ENCODE data around the gene PPP2R5B.

PPP2R5B gene

DNA sequence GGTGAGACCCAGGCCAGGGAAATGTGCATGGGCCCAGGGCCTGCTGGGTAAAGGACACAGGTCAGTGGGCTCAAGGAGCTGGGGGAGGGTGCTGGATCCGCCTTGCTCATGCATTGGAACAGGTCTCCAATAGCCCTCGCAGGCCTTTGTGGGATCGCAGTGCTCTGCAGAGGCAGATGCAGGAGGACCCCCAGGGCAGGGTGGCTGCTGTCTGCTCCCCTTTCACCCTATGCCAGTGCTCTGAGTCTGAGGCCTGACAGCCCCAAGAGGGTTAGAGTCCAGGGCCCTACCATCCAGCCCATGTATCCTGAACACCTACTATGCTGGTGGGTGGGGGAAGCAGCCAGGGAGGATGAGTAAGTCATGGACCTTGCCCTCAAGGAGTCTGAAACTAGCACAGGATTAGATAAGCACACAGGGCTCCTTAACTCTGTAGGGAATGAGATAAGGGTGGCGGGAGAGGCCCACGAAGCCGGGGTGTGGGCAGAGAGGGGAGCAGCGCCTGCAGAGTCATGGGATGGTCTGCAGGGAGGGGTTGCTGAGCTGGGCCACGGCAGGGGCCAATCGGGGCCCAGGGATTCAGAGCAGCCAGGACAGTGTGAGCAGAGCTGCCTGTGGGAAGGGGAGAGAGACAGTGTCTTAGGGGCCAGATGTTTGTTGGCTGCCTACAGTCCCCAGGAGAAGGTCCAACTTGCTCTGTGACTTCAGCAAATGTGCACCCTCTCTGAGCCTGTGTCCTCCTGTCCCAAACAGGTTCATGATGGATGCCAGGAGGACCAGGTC lies 35.6 kb upstream of the PPP2R5B start:
- ATAC-seq (no peak), DNase-seq (no peak)

DNA sequence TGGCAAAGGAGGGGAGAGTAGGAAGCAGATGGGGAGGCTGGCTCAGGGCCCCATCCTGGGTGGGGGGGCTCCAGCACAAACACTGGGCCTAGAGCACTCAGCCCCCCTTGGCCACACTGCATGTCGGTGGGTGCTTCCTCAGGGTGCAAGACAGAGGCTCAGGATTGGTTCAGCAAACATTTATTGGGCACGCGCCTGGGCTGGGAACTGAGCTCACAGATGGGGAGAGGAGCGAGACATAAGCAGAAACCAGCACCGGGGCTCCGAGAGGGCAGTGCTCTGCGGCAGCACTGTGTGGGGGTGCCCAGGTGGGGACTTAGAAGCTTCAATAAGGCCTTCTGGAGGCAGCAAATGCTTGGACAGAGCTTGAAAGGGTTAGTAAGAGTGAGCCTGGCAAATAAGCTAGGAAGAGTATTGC lies 34.0 kb upstream of the PPP2R5B start:
- no peak for ATAC-seq
- no peak for DNase-seq

DNA sequence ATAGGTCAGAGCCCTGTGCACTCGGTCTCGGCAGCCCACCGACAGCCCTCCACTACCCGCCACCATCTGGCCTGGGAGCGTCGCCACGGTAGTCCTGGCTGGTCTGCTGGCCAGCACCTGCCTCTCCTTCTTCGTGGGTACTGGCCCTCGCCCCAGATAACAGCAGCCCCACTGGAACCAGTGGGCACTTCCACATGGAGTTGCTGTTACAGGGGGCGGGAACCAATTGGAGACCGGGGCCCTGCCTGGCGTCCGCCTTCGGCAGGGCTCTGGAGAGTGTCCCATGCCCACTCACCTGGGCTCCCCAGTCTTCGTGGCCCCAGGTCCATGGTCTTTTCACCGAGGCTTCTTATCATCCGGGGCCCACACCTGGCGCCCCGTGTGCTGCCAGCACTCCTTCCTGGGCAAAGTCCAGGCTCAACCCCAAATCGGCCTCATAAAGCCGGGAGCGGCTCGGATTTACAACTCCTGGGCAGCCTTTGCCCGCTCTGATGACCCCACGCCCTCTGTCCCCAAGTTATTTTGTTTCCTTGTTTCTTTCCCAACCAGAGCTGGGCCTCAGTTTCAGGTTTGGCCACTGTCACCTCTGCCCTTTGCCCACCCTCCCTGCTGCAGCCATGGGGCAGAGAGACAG lies 33.2 kb upstream of the PPP2R5B start:
- DNase-seq (no peak), ATAC-seq (no peak)

DNA sequence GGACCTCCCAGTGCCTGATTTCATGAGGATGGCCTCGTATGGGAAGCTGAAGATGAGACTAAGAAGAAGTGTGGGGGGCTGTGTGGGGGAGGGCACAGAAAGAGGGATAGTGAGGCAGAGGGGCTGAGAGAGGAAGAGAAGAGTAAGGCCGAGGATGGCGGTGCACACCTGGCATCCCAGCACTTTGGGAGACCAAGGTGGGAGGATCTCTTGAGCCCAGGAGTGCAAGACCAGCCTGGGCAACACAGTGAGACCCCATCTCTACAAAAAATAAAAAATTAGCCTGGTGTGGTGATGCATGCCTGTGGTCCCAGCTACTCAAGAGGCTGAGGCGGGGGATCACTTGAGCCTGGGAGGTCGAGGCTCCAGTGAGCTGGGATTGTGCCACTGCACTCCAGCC lies 32.6 kb upstream of the PPP2R5B start:
- ATAC-seq: no peak
- DNase-seq: no peak

DNA sequence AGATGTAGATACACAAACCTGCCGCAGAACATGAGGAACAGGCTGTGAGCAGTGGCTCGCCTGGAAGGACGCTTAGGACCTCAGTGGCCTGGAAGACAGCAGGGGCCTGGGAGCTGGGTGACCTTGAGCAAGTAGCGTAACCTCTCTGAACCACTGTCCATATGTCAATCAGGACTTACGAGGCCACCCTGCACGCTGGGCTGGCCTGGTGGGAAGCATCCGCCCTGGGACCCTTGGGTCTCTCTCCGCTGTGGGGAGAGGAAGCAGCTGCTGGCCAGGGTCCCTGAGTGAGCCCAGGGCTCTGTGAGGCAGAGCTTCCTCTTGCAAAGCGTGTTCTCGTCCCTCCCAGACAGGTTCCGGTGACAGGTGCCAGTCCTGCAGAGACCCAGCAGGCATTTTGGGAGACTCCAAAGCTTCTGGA lies 32.1 kb upstream of the PPP2R5B start:
- DNase-seq: no peak
- ATAC-seq: no peak

DNA sequence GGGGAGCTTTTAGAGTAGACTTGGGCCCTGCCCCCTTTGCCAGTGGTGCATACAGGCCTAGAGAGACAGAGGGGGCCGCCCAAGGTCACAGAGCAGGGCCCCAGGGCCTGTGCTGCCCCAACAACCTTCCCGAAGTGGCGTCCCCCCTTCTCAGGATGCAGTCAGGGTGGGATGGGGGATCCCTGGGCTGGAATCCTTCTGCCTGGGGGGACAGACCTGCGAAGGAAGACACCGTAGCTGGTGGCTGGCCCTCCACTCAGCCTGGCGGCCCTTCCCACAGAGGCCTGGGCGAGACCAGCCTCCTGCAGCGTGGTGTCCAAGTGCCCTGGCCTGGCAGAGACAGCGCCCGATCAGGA lies 31.7 kb upstream of the PPP2R5B start:
- no peak for ATAC-seq
- DNase-seq: no peak

DNA sequence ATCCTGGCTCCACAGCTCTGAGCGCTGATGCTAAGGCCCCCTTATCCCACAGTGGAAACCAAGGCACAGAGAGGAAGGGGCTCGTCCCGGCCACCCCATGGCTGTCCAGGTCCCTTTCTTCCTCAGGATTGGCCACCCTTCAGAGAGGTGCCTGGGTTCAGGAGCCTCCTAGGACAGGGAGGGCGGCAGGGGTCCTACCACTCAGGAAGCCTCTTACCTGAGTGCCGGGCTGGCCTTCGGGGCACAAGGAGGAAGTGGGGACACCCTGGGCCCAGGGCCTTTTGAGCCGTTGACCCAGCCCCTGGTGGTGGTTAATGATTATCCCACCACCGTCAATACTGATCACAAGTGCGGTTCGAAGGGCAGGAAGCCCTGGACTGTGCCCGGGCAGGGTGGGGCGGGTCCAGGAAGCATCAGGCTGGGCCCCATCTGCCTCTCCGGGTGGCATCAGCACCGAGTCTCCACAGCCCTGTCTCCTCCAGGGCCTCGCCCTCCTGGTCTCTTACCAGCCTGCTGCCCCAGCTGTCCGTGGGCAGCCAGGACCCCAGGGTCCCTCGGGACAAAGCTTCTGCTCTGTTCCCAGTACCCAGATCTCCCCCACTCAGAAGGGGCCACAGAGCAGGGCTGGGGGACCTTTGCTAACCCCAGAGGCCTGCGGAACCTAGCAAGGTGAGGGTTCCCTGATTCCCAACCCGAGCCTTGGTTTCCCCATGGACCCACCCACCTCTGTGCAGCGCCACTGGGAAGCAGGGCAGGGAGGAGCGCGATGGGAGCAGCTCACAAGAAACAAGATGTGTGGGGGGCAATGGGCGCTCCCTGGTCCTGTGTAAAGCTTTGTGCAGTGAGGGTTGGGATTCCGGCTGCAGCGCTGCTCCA lies 31.1 kb upstream of the PPP2R5B start:
- ATAC-seq (no peak), DNase-seq (no peak)

DNA sequence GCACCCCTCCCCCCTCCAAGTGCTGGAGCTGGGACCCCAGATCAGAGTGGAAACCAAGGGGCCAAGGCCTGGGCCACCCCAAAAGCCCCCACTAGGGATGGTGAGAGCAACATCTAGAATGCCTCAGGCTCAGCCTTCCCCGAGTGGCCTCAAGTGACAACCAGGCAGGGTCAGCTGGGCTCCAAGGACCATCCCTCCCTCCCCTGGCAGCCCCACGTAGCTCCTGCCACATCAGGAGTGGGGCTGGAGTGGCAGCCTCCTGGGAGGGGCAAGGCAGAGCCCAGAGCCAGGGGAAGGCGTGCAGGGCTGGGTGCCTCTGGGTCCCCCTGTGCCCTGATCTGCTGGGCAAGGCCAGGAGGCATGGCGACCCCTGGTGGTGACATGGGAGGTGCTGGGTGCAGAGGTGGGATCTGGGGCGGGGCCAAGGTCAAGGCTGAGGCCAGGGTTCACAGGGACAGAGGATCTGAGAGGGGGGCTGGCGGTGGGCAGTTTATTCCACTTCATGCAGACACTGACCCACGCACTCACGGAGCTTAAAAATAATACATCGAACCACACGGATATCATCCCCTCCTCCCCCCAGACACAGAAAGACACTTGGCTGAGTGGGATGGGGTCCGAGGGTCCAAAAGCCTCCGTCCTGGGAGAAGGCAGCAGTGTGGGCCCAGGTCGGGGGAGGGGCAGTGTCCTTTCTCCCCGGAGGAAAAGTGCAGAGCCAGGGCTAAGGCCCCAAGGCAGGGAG lies 30.2 kb upstream of the PPP2R5B start:
- peak; percentile 98 for DNase-seq
- ATAC-seq: peak; percentile 94

DNA sequence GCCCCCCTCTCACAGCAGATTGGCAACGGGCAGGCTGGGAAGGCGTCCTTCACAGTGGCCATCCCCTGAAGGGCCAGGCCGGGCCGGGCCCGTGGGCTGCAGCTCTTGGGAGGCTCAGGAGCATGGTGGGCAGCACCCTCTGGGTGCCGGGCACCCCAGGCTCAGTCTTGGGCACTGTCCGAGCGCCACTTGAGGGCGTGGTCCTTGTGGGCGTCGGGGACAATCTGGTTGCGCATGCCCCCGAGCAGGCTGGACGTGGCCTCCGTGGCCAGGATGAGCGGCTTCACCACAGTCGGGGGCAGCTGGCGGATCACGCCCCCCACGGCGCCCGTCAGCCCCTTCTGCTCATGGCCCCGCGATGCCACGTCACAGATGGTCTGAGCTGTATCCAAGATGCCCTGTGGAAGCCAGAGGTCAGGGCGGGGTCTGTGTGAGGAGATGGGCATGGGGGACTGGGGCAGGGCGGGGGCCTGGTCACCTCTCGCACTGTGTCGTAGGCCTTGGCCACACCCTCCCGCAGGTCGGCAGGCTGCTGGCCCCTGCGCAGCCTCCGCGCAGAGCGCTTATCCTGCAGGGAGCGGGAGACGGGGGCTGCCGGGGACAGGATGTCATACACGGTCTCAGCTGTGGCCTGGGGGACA lies 29.6 kb upstream of the PPP2R5B start:
- no peak for DNase-seq

DNA sequence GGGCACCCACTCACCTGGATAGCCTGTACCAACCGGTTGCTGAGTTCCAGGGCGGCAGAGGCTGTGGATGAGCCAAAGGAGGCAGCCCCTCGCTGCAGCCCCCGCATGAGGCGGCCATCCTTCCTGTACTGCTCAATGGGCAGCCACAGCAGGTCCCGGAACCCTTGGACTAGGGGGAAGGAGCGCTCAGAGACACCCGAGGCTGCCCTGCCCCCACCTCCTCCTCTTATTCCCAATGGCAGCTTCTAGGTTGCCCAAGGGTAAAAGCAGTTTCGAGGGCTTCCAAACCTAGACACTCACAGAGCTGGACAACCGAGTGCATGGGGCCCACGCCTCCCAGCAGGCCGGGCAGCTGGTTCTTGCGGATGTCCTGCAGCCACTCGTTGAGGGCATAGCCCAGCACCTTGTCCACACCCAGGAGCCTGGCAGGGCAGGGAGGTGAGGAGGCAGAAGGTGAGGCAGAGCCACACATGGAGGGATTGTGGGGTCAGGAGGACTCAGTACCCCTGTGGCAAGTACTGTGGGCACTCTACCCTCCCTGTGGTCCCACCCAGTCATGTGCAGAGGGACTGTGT lies 28.0 kb upstream of the PPP2R5B start:
- no peak for ATAC-seq

More for the DNA sequence above, 29.6 kb upstream of the PPP2R5B start:
- no peak for ATAC-seq

DNA sequence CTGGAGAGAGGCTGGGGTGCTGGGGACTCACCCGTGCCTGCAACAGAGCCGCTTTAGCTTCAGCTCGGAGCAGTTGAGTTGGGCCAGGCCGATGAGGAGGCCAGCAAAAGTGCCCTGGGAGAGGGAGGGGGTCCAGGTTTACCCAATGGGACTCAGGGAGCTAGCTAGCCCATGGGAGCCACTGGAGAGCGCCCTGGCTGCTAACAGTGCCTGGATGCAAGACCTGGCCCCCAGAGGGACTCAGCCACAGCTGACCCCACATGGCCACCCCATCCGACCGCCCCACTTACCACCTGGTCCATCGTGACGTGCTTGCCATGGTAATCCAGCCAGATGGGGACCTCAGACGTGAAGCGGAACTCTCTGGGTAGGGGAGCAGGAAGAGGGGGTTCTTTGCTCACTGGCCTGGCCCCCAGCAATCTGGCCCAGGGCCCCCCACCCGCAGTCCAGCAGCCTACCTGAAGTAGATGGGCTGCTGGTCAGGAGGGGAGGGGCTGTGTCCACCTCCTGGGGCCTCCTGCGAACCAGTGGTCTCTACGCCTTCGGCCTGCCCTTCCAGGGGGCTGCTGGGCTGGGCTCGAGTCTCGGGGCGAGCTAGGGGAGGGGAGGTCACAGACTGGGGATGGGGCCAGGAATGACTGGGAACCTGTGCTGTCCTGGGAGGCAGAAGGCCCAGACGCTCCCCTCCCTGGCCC lies 27.0 kb upstream of the PPP2R5B start:
- ATAC-seq (no peak), DNase-seq (no peak)

More for the DNA sequence above, 28.0 kb upstream of the PPP2R5B start:
- no peak for DNase-seq

DNA sequence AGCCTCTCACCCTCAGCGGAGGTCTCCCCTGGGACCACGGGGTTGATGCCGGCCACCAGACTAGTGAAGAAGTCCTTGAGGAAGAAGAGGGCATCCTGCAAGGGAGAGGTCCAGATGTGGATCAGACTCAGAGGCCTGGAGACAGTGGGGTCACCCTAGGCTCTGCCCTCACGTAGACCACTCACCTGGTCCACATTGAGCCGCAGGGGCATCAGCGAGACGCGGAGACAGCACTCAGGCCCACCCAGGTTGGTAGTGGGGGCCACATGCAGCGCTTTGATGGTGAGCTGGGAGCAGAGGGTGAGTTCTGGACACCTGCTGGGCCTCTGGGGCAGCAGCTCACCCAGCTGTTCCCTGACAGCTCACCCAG lies 26.4 kb upstream of the PPP2R5B start:
- ATAC-seq: no peak
- no peak for DNase-seq

DNA sequence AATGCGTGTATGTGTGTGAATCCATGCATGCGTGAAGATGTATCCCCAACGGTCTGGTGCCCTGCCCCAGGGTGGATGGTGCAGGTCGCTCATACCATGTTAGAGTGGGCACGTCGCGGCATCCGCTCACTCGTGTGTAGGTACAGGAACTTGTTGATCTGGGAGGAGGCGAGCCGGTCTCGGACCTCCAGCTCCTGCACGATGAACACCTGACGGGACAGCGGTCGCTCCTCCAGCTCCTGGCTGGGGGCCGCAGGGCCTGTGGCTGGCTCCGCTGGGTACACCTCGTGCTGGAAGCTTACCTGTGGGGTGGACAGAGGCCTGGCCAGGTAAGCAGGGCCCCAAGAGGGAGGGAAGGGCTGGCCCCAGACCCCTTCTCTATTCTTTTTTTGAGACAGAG lies 25.9 kb upstream of the PPP2R5B start:
- no peak for DNase-seq
- no peak for ATAC-seq

DNA sequence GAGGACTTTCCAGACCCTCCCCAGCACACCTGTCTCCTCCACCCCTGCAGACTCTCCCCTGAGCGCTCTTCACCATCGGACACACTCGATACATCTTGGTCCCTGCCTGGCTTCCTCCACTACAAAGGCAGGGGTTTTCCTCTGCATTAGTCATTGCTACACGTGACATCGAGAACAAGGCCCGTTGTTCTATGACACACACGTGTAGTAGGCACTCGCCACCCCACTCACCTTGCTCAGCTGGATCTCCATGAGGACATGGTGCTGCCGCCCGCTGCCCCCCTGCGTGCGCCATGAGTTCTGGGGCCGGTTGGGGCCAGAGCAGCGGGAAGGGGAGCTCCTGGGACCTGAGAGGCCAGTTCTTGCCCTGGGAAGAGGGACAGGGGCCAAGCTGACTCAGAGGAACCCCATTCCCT lies 24.2 kb upstream of the PPP2R5B start:
- DNase-seq (peak; percentile 62), ATAC-seq (peak; percentile 97)

DNA sequence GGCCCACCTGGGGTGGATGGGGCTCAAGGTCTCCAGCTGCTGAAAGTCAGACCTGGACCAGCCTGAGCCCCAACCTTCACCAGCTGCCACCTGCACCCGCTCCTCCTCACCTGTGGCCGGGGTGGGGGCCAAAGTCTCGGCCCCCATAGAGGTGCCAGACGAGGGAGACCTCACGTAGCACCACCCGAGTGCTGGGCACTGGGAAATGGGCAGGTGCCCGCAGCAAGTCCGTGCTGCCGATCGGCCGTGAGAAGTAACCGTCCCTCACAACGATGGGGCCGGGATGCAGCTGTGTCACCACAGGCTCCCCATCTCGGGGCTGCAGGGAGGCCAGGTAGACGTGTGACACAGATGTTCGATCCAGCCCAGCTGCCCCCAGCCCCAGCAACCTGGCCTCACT lies 23.7 kb upstream of the PPP2R5B start:
- no peak for ATAC-seq
- no peak for DNase-seq

DNA sequence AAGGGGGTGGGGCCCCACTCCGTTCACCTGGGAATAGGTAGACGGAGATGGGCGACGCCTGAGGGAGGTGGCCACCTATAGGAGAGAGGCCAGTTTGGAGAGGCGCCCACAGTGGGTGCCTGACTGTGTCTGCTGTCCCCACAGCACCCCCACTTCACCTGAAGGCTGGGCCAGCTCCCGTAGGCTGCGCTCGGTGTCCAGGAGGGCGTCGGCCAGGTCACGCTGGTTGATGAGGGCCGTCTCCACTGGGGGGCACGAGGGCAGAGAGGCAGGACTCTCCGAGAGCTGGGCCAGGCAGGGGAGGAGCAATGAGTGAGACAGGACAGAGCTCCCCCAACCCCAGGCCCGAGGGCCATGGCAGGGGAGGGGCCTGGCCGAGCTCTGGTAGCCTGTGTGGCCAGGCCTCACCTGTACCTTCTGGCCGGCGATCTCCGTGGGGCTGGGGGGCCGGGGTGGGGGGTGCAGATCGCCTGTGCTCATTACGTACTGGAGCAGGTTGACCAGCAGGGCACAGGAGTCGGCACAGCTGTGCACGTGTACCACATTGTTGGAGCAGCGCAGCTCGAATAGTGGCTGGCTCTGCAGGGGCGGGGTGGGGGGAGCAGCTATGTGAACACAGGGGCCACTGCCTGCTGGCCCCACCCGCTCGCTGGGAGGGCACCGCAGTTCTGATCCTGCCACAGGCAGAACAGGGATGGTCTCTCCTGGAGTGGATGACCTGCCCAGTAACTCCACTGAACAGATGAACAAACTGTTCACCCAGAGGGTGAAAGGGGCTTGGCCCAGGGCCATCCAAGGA lies 22.2 kb upstream of the PPP2R5B start:
- DNase-seq (no peak), ATAC-seq (no peak)

DNA sequence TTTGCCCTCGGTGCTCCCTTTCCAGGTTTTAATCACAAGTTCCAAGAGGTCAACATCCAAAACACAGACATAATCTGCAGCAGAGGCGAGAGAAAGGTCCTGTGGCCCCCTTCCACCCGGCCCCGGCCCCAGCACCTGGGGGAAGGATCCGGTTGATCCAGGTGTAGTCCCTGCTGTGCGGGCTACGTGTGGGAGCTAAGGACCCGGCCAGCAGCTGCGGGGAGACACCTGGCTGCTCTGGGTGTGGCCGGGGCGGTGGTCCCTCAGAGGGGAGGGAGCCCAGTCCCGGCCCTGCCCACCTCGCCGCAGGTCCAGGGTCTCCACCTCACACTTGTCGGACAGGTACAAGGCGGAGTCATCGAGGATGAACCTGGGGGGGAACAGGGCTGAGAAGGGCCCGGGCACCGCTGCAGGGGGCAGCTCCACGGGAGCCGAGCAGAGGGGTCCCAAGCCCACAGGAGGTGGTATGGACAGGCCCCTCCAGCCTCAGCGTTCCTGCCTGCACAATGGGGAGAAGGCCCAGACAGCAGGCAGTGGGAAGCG lies 21.1 kb upstream of the PPP2R5B start:
- no peak for DNase-seq

DNA sequence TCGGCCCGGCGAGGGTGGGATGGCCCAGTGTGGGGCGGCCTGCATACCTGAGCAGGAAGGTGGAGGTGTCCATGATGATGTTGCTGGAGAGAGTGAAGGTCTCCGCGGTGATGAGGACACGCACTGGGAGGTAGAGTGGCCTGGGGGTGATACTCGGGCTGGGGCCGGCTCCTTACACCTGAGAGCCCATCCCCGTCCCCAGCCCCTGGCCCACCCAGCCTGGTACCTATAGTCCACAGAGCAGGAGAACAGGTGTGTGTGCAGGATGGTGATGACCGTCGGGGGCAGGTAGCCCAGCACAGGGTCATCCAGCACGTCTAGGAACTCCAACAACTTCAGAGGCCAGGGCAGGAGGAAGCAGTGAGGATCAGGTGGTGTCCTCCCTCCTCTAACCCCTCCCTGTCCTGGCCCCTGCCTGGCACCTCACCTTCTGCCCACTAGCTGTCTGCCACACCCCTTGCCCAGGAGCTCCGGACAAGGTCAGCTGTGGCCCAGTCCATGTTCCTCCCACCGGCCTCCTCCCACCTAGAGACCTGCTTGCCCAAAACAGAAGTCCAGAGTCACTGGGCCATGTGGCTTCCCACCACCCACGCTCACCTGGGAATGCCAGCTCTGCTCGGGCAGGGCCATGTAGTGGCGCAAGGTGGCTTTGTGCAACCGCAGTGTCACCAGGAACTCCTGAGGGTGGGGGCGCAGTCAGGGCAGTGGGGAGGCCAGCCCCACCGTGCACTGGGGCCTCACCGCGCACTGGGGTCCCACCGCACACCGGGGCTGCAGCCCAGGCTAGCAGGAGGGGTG lies 18.8 kb upstream of the PPP2R5B start:
- DNase-seq: no peak
- ATAC-seq: no peak

More for the DNA sequence above, 21.1 kb upstream of the PPP2R5B start:
- ATAC-seq: no peak

DNA sequence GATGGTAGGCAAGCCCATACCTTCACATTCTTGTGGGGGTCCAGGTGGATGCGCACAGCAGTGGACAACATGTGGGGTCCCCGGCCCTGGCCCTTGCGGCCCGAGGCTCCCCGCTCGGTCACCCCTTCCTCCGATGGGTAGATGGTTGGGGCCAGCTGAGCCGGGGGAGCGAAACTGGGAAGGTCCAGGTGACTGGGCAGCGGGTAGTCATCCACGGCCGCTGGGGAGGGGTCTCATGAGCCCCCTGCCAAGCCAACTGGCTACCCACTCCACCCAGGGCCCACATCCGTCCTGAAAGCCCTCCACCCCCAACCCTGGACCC lies 18.2 kb upstream of the PPP2R5B start:
- ATAC-seq (no peak), DNase-seq (no peak)

All from stimulated activated naive CD8-positive, alpha-beta T cell treated with anti-CD3 and anti-CD28 coated beads, Interleukin-15, Interleukin-2, amounts not matched to agents 100 U/mL and 50 U/mL, for 24 hours (primary cell).